ENCODE measurements around the gene KIF19.

The KIF19 gene

DNA sequence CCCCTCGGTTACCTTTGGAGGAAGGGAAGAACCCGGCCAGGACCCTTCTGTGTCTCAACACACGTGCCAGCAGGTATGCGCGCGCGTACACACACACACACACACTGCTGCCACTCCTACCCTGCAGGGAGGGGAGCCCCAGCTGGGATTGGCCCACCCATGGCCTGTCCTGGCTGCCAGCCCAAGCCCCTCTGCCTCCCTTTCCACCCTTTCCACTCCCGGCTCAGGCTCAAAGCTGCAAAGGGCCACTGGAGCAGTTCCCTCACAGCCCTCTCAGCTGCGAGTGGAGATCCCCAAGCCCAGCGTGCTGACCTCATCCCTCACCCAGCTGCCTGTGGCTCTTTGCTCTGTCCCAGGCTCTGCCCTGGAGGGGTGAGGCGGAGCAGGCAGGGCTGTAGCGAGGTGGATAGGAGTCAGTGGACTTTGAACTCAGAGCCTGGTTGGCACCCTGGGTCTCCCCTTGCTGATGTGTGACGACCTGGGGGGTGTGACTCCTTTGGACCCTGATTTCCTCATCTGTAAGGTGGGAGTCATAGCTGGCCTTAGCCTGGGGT is 14.5 kb downstream of the KIF19 start:
- H3K36me3 ChIP-seq (ENCODE audit: insufficient read depth, low read length) = no peaks in the 10 kb centered on the region
- H3K27ac ChIP-seq (ENCODE audit: low read length) = no peak overlapping the region
- TF ChIP-seq, protein P1, sequence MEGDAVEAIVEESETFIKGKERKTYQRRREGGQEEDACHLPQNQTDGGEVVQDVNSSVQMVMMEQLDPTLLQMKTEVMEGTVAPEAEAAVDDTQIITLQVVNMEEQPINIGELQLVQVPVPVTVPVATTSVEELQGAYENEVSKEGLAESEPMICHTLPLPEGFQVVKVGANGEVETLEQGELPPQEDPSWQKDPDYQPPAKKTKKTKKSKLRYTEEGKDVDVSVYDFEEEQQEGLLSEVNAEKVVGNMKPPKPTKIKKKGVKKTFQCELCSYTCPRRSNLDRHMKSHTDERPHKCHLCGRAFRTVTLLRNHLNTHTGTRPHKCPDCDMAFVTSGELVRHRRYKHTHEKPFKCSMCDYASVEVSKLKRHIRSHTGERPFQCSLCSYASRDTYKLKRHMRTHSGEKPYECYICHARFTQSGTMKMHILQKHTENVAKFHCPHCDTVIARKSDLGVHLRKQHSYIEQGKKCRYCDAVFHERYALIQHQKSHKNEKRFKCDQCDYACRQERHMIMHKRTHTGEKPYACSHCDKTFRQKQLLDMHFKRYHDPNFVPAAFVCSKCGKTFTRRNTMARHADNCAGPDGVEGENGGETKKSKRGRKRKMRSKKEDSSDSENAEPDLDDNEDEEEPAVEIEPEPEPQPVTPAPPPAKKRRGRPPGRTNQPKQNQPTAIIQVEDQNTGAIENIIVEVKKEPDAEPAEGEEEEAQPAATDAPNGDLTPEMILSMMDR (IDR thresholded peaks at IDR 0.05; ENCODE audit: borderline replicate concordance, extremely low read depth, low read length, poor library complexity, severe bottlenecking) = no peak
- TF ChIP-seq EZH2 (IDR thresholded peaks at IDR 0.05; ENCODE audit: borderline replicate concordance, low read depth, low read length, severe bottlenecking) = no peak
- no peak overlapping the region for H2AFZ ChIP-seq (ENCODE audit: low read depth, low read length)
- no peak overlapping the region for H3K4me2 ChIP-seq (ENCODE audit: insufficient read depth, low read length)
- H3K79me2 ChIP-seq (ENCODE audit: insufficient read depth, low read length) = no peaks in the 10 kb centered on the region
- H3K27me3 ChIP-seq (ENCODE audit: insufficient read depth, low read length, poor library complexity) = peaks cover 3% of the 10 kb centered on the region
- peaks cover 8% of the 10 kb centered on the region; the same call in 1 of the 2 replicates for H4K20me1 ChIP-seq (ENCODE audit: insufficient read depth, low read length)
- H3K9me3 ChIP-seq (ENCODE audit: insufficient read depth, low read length, severe bottlenecking) = no peaks in the 10 kb centered on the region
- H3K4me3 ChIP-seq (ENCODE audit: low read depth in 1 of 2, low read length in 2 of 2) = no peak overlapping the region
- ATAC-seq (ENCODE audit: insufficient read depth, low read depth) (no peak), DNase-seq (no peak)
- H3K4me1 ChIP-seq (ENCODE audit: insufficient read depth, low read length) = no peaks in the 10 kb centered on the region
- no peak overlapping the region for H3K9ac ChIP-seq (ENCODE audit: low read depth, low read length)

DNA sequence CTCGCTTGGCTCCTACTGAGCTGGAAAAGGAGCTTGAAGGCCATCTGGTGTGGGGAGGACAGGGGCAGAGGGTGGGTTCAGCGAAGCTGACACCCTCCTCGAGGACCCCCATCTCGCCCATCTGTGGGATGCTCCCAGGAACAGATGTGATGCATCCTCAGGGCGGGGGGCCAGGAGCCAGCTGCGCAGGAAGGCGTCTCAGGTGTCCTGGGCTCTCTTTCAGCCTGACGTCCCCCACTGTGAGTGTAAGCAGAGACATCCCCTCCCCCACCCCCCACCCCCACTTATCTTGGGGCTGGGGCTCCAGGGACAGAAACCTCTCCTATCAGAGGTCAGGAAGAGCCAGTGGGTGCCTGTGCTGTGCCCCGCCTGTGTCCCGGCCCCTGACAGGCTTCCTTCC is 16.2 kb downstream of the KIF19 start:
- H3K79me2 ChIP-seq (ENCODE audit: insufficient read depth, low read length) = no peaks in the 10 kb centered on the region
- H3K27ac ChIP-seq (ENCODE audit: low read length) = no peak overlapping the region
- TF ChIP-seq, protein P1 (IDR thresholded peaks at IDR 0.05; ENCODE audit: borderline replicate concordance, extremely low read depth, low read length, poor library complexity, severe bottlenecking) = no peak
- no peak for TF ChIP-seq EZH2 (IDR thresholded peaks at IDR 0.05; ENCODE audit: borderline replicate concordance, low read depth, low read length, severe bottlenecking)
- H3K9me3 ChIP-seq (ENCODE audit: insufficient read depth, low read length, severe bottlenecking) = no peaks in the 10 kb centered on the region
- no peak overlapping the region for H3K4me2 ChIP-seq (ENCODE audit: insufficient read depth, low read length)
- H3K36me3 ChIP-seq (ENCODE audit: insufficient read depth, low read length) = no peaks in the 10 kb centered on the region
- peaks cover 8% of the 10 kb centered on the region; the same call in 1 of the 2 replicates for H4K20me1 ChIP-seq (ENCODE audit: insufficient read depth, low read length)
- no peak overlapping the region for H2AFZ ChIP-seq (ENCODE audit: low read depth, low read length)
- no peaks in the 10 kb centered on the region for H3K4me1 ChIP-seq (ENCODE audit: insufficient read depth, low read length)
- ATAC-seq (ENCODE audit: insufficient read depth, low read depth) (no peak), DNase-seq (no peak)
- H3K4me3 ChIP-seq (ENCODE audit: low read depth in 1 of 2, low read length in 2 of 2) = no peak overlapping the region
- H3K9ac ChIP-seq (ENCODE audit: low read depth, low read length) = no peak overlapping the region
- H3K27me3 ChIP-seq (ENCODE audit: insufficient read depth, low read length, poor library complexity) = peaks cover 4% of the 10 kb centered on the region

DNA sequence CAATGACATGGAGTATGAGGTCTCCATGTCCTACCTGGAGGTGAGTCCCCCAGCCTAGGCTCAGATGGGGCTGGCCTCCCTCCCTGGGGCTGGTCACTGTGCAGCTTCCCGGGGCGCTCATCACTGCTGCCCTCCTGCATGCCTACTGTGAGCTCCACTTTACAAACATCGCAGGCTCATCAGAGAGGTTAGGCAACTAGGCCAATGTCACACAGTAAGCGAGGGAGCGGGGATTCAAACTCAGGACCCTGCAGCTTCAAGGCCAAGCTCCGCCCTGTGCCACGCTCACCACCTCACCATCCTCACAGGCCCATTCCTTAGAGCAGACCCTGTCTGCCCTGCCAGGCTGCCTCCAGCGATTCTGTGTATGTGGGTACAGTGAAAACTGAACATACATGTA is 17.1 kb downstream of the KIF19 start:
- ATAC-seq (ENCODE audit: insufficient read depth, low read depth) (no peak), DNase-seq (no peak)
- H3K4me1 ChIP-seq (ENCODE audit: insufficient read depth, low read length) = no peaks in the 10 kb centered on the region
- H3K27ac ChIP-seq (ENCODE audit: low read length) = no peak overlapping the region
- H3K4me2 ChIP-seq (ENCODE audit: insufficient read depth, low read length) = no peak overlapping the region
- no peak overlapping the region for H3K9ac ChIP-seq (ENCODE audit: low read depth, low read length)
- no peak for TF ChIP-seq EZH2 (IDR thresholded peaks at IDR 0.05; ENCODE audit: borderline replicate concordance, low read depth, low read length, severe bottlenecking)
- TF ChIP-seq, protein P1 (IDR thresholded peaks at IDR 0.05; ENCODE audit: borderline replicate concordance, extremely low read depth, low read length, poor library complexity, severe bottlenecking) = no peak
- peaks cover 8% of the 10 kb centered on the region; the same call in 1 of the 2 replicates for H4K20me1 ChIP-seq (ENCODE audit: insufficient read depth, low read length)
- no peaks in the 10 kb centered on the region for H3K9me3 ChIP-seq (ENCODE audit: insufficient read depth, low read length, severe bottlenecking)
- H2AFZ ChIP-seq (ENCODE audit: low read depth, low read length) = no peak overlapping the region
- no peaks in the 10 kb centered on the region for H3K79me2 ChIP-seq (ENCODE audit: insufficient read depth, low read length)
- H3K36me3 ChIP-seq (ENCODE audit: insufficient read depth, low read length) = no peaks in the 10 kb centered on the region
- H3K27me3 ChIP-seq (ENCODE audit: insufficient read depth, low read length, poor library complexity) = peaks cover 4% of the 10 kb centered on the region
- H3K4me3 ChIP-seq (ENCODE audit: low read depth in 1 of 2, low read length in 2 of 2) = no peak overlapping the region

All from DND-41 (cell line).